HTERT RPE-1 (cell line): ENCODE measurements around the gene FAM72C.
"Not testable (repeated sequence)": the region's sequence is repeated elsewhere in the genome, so short reads cannot be mapped to it uniquely, and the experiment has no call there.

ENCODE experiments used
- in situ Hi-C: fragments of 300-500 bp; cut with MboI; formaldehyde crosslinking; loops from 4 replicates; pipeline ENCODE4 v1.14.3; 2020; ENCODE audit warnings: low sequenced_read_pairs

The FAM72C gene

DNA sequence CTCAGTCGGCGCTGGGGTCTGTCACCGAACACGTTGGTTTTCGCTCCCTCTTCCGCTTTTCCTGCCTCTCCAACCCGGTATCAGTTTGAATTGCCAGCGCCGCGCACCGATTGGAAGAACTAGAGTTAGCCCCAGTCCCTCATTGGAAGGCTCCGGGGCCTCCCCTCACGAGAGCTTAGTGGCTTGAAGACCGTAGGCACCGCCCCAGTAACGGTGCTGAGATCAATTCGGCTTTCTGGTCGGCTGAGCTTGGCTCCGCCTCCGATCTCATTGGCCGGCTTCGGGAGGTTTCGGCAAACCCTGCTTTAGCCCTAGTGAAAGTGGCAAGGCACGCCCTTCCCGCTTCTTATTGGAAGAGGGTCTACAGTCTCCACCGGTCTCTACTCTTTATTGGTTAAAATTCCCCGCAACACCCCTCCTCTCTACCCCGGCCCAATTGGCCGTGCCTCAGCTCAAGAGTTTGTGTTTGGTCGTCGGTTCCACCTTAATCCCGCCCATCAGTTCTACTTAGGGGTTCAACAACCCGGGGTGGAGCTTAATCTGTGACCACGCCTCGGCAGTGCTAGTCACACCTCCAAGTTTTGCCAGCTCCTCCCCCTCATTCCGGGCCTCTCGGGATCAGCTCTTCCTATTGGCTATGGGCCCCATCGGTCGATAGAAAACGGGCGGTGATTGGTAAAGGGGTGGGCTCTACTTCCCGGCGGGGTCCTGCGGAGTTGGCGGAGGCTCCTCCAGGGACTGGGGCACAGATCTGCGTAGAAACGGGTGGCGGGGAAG is at the start of gene FAM72C:
Gene FAM72C, minus strand, starts transcription at position 63 of the 777 bp plus-strand sequence. CDS start 845 bp downstream, outside the sequence.
- in situ Hi-C loops, result not testable (repeated sequence)

DNA sequence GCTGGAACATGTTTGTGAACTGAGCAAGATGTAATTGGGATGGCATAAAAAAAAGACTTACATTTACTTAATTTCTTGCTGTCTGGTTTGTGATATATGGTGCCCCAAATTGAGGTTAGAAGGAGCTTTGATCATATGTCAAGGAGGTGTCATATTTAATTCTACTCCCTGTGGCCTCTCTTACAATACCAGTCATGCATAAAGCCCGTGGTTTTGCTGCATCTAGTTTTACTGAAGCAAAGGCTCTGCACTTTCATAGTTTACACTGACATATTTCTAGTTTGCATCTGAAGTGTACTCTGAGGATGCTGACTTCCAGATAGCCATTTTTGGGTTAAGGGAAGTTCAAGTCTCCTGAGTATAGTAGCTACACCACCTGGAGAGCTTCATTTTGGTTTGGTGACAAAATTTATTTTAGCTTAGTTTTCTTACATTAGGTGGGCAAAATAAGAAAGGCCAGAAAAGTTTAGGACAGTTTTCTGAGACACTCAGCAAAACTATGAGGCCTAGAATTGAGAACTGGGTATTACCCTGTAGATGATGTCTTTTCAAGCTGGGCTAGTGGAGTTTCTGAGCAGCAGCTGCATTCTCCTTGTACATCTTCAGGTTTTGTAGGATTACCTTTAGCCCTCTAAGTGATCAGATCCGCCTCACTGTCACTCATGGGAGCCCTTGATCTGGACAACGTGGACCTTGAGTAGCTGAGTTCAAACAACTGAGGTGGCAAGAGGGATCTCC is 48.4 kb upstream of the FAM72C start:
- in situ Hi-C loops, result not testable (repeated sequence)

DNA sequence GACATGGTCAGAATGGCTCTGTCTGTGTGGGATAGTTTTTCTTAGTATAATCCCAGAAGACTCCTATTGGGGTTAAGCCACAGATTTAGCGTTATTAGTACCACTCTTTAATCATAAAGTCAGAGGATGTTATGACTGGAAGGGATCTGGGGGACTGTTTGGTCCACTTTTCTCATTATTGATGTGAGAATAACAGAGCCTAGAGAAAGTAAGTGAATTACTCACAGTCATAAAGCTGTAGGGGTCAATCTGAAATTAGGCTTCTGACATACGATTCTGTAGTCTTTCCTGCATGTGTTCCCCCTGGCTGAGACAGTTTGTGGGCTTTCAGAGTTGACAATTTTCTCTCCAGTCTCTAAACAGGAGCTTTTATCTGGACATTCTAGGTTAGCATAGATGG is 47.3 kb upstream of the FAM72C start:
- in situ Hi-C loops, result not testable (repeated sequence)

DNA sequence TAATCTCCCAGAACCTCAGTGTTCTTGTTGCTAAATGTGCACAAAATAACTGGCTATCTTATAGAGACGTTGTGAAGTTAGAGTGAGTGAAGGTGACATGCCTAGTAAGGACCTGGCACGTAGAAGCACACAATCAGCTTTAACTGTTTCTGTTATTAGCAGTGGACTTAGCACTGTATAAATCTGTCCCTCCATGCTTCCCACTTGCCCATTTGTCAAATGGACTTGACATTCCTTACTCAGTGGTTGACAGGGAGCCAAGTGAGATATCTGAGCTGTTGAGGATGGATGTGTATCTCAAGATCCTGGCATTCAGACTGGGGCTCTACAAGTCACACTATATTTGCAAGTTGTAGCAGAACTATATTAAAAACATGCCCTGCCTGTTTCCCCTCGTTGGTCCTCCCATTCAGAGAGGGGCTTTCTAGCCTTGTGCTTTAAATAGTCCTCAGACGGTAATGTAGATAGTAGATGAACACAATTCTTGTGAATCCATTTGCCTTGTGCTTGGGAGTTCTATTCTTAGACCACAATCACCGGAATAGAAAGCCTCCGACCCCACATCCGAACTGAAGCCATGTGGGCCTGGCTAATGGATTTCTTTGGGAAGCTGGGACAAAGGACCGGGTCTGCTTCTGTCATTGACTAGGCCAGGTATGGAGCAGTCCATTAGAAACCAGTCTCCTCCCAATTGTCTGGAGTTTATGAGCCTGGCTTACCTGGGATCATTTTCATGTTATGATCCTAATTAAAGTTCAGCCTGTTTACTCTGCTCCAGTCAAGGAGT is 43.6 kb upstream of the FAM72C start:
- in situ Hi-C loops, result not testable (repeated sequence)

DNA sequence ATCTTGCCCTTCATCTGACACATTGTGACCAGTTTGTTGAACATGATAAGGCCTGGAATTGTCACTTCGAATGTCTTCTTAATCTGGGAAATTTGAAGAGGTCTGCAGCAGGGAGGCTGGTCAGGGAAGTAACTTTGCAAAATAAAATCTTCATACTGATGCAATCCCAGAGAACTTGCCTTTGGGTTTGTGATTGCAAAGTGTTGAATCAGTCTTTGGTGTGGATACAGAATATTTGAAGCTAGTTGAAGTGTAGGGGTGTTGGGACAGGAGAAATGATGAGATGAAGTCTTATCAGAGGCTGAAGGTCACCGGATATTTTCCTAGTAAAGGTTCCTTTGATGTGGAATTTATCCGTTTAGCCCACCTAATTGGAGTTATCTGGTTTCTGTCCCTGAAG is 42.7 kb upstream of the FAM72C start:
- in situ Hi-C loops, result not testable (repeated sequence)

DNA sequence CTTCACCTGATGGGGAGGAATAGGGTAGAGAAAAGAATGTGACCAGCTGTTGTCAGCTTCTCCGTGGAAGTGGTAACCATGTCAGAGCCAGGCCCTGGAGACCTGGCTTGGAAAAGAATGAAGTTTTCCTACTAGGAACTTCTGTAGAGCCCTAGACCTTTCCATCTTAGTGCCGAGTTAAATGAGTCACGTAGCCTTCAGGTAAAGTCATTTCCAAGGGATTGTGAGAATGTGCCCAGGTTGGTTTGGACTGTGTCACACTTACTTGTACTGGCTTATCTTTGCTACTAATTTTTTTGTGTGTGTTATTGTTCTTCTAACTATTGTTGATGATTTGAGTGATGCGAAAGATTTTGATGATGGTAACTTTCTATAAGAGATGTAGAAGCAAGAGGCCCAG is 42.3 kb upstream of the FAM72C start:
- in situ Hi-C loops, result not testable (repeated sequence)

DNA sequence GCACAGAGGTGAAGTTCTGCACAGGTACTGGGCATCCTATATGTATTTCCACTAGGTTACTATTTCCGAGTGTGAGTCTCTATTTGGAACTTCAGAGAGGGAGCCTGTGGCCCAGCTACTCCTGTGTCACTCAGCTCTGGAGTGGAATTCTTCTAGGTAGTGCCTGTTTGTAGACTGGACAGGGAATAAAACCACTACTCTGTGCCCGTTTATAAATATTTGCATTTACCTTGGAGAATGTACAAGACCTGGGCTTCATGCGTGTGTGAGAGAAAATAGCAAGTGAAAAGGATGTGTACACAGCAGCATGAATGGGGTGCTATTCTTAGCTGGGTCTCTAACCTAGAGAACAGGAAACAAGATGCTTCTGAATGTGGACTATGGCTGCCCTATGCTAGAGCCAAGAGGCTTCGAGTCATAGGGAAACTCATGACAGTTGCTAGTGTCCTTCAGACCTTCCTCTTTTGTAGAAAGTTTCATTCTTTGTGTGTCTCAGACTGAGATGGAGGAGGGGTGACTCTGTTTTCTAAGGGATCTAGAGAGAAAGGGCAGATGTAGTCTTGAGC is 40.5 kb upstream of the FAM72C start:
- in situ Hi-C loops, result not testable (repeated sequence)

DNA sequence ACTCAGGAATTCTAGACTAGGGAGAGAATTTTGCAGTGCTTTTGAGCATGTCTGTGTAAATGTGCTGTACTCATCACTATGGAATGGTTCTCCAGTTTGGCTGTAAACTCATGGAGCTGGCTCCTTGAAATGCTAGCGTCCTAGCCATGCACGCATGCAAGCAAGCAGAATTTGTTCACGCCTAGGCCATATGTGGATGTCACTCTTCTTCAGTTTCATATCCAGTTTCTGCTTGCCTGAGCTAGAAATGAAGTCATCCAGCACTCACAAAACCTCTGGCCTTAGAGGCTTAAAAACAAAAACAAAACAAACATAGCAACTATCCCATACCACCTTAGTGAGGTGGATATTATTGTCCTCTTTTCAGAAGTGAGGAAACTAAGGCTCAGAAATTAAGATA is 37.6 kb upstream of the FAM72C start:
- in situ Hi-C loops, result not testable (repeated sequence)

DNA sequence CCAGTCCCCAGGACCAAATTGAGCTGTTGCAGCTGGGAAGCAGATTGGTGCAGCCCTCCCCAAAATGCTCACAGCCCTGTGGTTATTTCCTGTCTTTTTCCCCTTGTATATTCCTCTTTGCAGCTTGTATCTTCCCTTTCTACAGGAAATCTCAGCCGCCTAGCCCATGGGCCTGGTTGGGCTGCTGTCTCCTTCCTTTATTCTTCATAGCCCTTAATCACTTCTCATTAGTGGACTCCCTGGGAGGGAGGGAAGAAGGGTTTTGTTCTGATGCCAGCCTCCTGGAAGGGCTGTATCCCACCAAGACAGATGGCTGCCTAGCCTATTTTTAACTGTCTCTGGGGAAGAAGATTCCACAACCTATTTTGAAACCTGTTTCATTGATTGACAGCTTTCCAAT is 32.5 kb upstream of the FAM72C start:
- in situ Hi-C loops, result not testable (repeated sequence)

DNA sequence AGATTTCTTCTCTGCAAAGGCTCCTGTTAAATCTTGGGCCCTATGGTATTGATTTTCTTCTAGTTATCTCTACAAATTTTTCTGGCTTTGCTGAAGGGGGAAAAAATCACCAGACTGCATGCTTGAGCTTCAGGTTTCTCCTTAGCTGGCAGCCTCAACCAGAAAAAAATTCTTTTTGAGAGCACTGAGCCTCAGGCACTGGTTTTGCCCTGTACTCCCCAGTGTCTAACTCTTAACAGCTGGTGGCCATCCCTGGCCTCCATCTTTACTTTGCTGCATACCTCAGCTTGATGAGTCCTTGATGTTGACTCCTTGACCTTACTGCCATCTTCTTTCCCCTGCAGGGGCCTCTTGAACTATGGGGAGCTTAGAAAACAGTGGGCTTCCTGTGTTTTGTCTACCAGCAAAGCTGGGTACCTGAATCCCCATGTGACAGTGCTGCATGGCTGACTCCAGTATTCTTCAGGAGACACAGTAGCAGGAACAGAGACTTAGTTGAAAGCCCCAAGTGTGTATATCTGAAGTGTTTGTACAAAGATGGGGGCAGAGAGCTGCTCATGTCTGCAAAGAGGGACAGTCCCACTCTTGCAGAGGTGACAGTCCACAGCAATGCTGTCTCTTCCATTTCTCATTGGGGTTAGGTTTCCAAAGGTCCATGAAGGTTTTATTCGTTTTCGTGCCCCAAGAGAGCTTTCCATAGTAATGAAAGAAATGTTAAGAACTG is 31.7 kb upstream of the FAM72C start:
- in situ Hi-C loops, result not testable (repeated sequence)

DNA sequence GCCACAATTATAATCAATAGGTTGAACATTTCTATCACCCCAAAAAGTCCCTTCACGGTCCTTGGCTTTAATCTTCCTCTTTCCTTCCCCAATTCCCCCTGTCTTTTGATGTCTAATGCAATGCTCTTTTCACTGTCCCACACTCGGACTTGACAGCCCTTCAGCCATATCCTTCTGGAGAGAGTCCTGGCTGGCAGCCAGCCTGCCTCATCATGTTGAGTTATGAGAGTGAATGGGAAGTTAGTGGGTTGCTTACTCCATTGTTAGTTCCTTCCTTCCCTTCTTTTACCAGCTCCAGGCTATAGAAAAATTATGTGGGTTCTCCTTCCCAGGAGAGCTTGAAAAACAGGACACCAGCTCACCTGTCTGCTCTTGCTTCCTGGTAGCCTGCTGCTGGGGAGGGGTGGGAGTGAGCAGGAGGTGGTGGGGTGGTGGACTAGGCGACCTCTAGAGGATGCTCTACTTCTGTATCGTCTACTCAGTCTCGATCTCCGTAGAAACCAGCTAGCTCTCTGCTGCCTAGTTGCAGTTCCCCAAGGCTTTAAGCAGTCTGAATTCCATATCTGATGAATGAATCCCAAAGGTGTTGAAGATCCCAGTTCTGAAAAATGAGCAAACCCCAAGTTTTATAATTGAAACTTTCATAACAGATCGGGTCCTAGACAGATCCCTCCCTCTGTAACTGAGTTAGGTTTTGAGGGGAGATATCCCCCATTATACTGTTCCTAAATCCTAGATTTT is 30.5 kb upstream of the FAM72C start:
- in situ Hi-C loops, result not testable (repeated sequence)

DNA sequence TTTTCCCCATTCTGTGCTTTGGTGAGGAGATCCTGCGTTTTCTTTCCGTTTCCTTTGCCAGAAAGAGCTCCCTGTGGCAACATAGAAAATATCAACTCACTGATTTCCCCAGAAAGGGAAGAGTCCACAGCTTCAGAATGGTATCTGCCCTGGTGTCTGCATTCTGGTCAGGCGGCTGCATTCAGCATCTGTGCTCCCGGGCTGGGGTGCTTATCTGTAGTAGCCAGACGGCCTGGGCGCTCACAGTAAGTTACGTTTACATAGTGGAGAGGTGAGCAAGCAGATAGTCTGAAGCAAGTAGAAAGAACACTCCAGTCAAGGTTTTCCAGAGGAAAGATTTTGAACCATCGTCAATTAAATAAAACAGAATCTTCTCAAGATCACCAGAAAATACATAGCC is 29.3 kb upstream of the FAM72C start:
- in situ Hi-C loops, result not testable (repeated sequence)

DNA sequence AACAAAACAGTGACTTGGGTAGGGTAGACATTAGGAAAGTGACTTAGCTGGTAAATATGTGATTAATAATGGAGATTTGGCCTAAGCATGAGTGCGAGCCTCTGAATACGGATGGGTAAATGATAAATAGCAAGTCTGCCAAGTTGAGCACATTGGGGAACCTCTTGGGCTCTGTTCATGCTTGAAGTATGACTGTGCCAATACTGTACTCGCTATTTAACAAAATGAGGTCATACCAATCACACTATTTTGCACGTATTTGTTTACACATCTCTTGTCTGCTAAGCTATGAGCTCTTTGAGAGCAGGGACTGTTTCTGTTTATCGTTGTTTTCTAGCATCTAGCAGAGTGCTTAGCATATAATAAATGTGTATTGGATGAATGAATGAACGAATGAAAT is 24.2 kb upstream of the FAM72C start:
- in situ Hi-C loops, result not testable (repeated sequence)

DNA sequence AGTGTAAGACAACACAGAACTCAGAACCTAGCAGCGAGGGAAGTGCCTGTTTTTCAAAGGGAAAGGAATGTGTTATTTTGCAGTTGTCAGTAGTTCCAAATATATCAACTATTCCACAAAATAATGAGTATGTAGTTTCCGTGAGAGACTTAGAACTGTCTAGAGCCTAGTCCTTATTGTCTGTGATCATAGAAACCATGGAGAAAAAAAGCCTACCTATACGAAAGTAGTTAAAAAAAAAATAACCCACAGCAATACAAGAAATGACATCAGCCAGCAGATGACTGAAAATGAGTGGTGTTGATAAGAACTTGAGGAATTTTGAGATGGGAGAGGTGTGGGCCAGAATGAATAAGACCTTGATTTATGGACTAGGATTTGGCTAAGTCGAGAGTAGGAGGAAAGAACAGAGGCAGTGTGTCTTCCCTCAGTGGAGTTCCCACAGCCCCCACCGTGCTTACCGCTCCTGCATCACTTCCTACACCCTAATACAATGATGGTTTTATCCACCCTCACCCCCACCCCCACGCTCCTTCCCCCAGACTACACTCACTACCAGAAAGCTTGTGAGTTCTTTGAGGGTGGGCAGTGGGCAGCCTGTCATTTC is 21.6 kb upstream of the FAM72C start:
- in situ Hi-C loops, result not testable (repeated sequence)

DNA sequence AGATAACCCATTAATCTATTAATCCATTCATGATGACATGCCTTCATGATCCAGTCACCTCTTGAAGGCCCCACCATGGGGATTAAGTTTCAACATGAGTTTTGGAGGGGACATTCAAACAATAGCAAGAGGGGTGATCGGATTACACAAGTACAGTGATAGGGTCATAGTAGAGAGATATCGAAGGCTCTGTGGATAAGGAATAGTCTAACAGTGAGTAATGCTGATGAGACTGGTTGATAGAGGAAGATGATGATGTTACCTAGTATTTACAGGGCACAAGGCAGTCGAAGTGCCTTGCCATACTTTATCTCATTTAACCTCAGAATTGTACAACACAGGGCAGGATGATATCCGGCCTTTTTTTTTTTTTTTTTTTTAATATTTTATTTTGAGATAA is 18.9 kb upstream of the FAM72C start:
- in situ Hi-C loops, result not testable (repeated sequence)

DNA sequence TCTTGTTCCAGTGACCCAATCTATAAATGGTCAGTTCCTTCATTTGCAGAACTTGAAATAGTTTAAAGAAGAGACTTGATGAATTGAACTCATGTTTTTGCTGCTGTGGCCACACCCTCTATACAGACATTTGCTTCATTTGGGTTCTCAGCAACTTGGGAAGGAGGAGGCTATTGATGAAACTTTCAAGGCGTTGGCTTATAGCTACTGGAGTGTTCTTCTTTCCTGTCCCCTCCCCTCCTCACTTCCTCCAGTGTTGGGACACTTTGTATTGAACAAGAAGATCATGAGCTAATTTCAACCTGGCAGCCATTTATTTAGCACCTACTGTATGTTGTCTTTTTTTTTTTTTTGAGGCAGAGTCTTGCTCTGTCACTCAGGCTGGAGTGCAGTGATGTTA is 17.9 kb upstream of the FAM72C start:
- in situ Hi-C loops, result not testable (repeated sequence)

DNA sequence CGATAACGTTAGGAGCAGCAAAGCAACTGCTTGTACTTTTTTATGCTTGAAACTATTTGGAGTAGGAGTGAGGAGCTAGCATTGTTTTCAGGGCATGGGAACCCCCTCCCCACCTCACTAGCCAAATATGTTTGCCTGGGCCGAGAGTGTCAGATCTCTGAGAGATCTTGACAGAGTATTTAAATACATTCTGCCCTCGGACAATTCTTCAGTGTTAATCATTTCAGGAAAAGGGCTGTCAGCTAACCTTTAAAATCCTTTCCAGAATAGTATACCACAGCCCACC is 17.6 kb upstream of the FAM72C start:
- in situ Hi-C loops, result not testable (repeated sequence)

DNA sequence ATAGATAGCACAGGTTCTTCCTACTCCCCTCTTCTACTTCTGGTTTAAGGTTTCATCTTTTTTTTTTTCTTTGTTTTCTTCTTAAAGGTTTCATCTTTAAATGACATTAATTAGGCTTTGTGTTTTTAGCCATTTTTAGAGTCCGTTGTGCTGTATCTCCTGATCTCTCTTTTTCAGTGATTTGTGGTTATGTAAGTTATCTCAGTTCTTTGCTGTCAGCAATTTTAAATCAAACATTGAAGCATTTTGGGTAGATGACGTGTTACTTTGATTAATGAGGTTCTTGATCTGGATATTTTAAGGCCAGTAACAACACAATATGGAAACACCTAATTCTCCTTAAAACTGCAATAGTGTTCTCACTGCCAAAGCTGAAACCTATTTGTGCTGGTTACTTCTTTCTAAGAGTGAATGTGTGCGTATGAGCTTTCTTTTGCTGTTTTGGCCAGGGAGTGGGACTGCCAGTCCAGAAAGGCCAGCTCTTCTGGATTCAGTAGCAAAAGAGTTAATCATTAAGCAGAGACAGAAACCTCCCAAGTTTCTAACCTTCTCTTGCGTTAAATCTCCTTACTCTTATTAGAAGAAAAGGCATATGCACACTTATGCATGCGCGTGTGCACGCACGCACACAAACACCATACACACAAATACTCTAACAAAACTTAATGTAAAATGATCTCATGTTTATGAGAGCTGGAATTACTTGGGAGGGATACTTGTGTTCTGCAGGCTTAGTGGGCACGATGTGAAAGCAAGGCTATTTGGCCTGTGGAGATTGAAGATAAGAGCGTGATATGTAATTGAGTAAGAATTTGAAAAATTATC is 17.0 kb upstream of the FAM72C start:
- in situ Hi-C loops, result not testable (repeated sequence)

DNA sequence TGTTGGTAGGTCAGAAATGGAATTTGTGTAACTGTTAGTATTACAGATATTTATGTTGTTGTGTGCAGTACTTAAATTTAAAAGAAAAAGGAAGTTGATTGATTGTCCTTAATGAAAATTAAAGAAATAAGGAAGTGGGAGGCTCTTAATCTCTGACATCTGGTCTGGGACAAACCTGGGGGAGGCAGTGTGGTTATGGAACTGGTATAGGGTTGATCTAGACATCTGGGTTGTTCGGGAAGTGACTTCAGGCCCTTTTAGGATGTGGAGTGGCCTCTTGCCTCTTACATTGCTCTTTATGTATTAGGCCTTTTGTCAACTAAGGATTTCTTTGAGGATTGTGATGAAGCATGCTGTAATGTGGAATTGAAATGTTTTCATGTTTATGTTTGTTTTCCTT is 16.1 kb upstream of the FAM72C start:
- in situ Hi-C loops, result not testable (repeated sequence)
